Measurements from ENCODE around the gene COLEC11.

The COLEC11 gene

GRCh38 chr2:3625186-3625585, 30.3 kb downstream of the COLEC11 start:
- H3K4me1 ChIP-seq (ENCODE audit: control extremely low read depth in 1 of 4, control insufficient read depth in 4 of 4, insufficient read depth in 4 of 4, low read length in 3 of 4) = no peaks in the 10 kb centered on the region
- CTCF ChIA-PET = no interaction called here

GRCh38 chr2:3626118-3626811, 31.4 kb downstream of the COLEC11 start:
- ChIA-PET CTCF (no interaction called here), POLR2A (no interaction called here)
- no peaks in the 10 kb centered on the region for H3K36me3 ChIP-seq (ENCODE audit: control insufficient read depth in 4 of 4, insufficient read depth in 4 of 4, low read length in 3 of 4)
- no peak overlapping the region for H3K27ac ChIP-seq (ENCODE audit: insufficient read depth in 1 of 2, low read depth in 1 of 2, low read length in 2 of 2, poor library complexity in 1 of 2, severe bottlenecking in 2 of 2)
- DNase-seq = no peak
- WGBS (ENCODE audit: insufficient coverage) = 99% methylated on average over 7 of the region's 12 CpGs
- H3K9me3 ChIP-seq (ENCODE audit: control extremely low read depth in 1 of 5, control insufficient read depth in 4 of 5, insufficient read depth in 2 of 5, low read depth in 1 of 5, low read length in 4 of 5) = no peaks in the 10 kb centered on the region
- H3K4me3 ChIP-seq (ENCODE audit: control insufficient read depth in 1 of 7, extremely low read depth in 1 of 7, insufficient read depth in 4 of 7, low read depth in 2 of 7, low read length in 6 of 7) = no peak overlapping the region
- no peaks in the 10 kb centered on the region for H3K4me1 ChIP-seq (ENCODE audit: control extremely low read depth in 1 of 4, control insufficient read depth in 4 of 4, insufficient read depth in 4 of 4, low read length in 3 of 4)
- H3K27me3 ChIP-seq (replicated peaks in 2 of 5; ENCODE audit: control insufficient read depth in 4 of 5, insufficient read depth in 5 of 5, low read length in 4 of 5) = peaks cover 0 to 2% (median 0%) of the 10 kb centered on the region in 5 experiments

More at GRCh38 chr2:3625186-3625585, 30.3 kb downstream of the COLEC11 start:
- no peaks in the 10 kb centered on the region for H3K36me3 ChIP-seq (ENCODE audit: control insufficient read depth in 4 of 4, insufficient read depth in 4 of 4, low read length in 3 of 4)
- DNase-seq = no peak
- H3K27me3 ChIP-seq (replicated peaks in 2 of 5; ENCODE audit: control insufficient read depth in 4 of 5, insufficient read depth in 5 of 5, low read length in 4 of 5) = peaks cover 0 to 2% (median 0%) of the 10 kb centered on the region in 5 experiments
- H3K4me3 ChIP-seq (ENCODE audit: control insufficient read depth in 1 of 7, extremely low read depth in 1 of 7, insufficient read depth in 4 of 7, low read depth in 2 of 7, low read length in 6 of 7) = no peak overlapping the region
- POLR2A ChIA-PET = no interaction called here
- peaks cover 0 to 2% (median 0%) of the 10 kb centered on the region in 5 experiments for H3K9me3 ChIP-seq (ENCODE audit: control extremely low read depth in 1 of 5, control insufficient read depth in 4 of 5, insufficient read depth in 2 of 5, low read depth in 1 of 5, low read length in 4 of 5)
- no peak overlapping the region for H3K27ac ChIP-seq (ENCODE audit: insufficient read depth in 1 of 2, low read depth in 1 of 2, low read length in 2 of 2, poor library complexity in 1 of 2, severe bottlenecking in 2 of 2)
- WGBS (ENCODE audit: insufficient coverage) = 98% methylated on average over 6 of the region's 8 CpGs

GRCh38 chr2:3626812-3627499, 32.0 kb downstream of the COLEC11 start:
- CTCF ChIA-PET = no interaction called here
- 97% methylated on average over 24 of the region's 25 CpGs for WGBS (ENCODE audit: insufficient coverage)
- H3K27ac ChIP-seq (ENCODE audit: insufficient read depth in 1 of 2, low read depth in 1 of 2, low read length in 2 of 2, poor library complexity in 1 of 2, severe bottlenecking in 2 of 2) = no peak overlapping the region

GRCh38 chr2:3627500-3628100, 32.7 kb downstream of the COLEC11 start:
- H3K4me3 ChIP-seq (ENCODE audit: control insufficient read depth in 1 of 7, extremely low read depth in 1 of 7, insufficient read depth in 4 of 7, low read depth in 2 of 7, low read length in 6 of 7) = no peak overlapping the region
- DNase-seq = no peak
- H3K36me3 ChIP-seq (ENCODE audit: control insufficient read depth in 4 of 4, insufficient read depth in 4 of 4, low read length in 3 of 4) = no peaks in the 10 kb centered on the region
- H3K27ac ChIP-seq (ENCODE audit: insufficient read depth in 1 of 2, low read depth in 1 of 2, low read length in 2 of 2, poor library complexity in 1 of 2, severe bottlenecking in 2 of 2) = no peak overlapping the region
- ChIA-PET POLR2A (no interaction called here), CTCF (no interaction called here)
- H3K9me3 ChIP-seq (ENCODE audit: control extremely low read depth in 1 of 5, control insufficient read depth in 4 of 5, insufficient read depth in 2 of 5, low read depth in 1 of 5, low read length in 4 of 5) = no peaks in the 10 kb centered on the region
- 99% methylated on average over 19 of the region's 21 CpGs for WGBS (ENCODE audit: insufficient coverage)
- no peaks in the 10 kb centered on the region for H3K4me1 ChIP-seq (ENCODE audit: control extremely low read depth in 1 of 4, control insufficient read depth in 4 of 4, insufficient read depth in 4 of 4, low read length in 3 of 4)
- peaks cover 0 to 2% (median 0%) of the 10 kb centered on the region in 5 experiments for H3K27me3 ChIP-seq (replicated peaks in 2 of 5; ENCODE audit: control insufficient read depth in 4 of 5, insufficient read depth in 5 of 5, low read length in 4 of 5)

More at GRCh38 chr2:3626812-3627499, 32.0 kb downstream of the COLEC11 start:
- no peak for DNase-seq
- Histone ChIP-seq H3K4me3 (ENCODE audit: control insufficient read depth in 1 of 7, extremely low read depth in 1 of 7, insufficient read depth in 4 of 7, low read depth in 2 of 7, low read length in 6 of 7) (no peak overlapping the region), H3K4me1 (ENCODE audit: control extremely low read depth in 1 of 4, control insufficient read depth in 4 of 4, insufficient read depth in 4 of 4, low read length in 3 of 4) (no peaks in the 10 kb centered on the region), H3K27me3 (replicated peaks in 2 of 5; ENCODE audit: control insufficient read depth in 4 of 5, insufficient read depth in 5 of 5, low read length in 4 of 5) (peaks cover 0 to 2% (median 0%) of the 10 kb centered on the region in 5 experiments), H3K9me3 (ENCODE audit: control extremely low read depth in 1 of 5, control insufficient read depth in 4 of 5, insufficient read depth in 2 of 5, low read depth in 1 of 5, low read length in 4 of 5) (no peaks in the 10 kb centered on the region), H3K36me3 (ENCODE audit: control insufficient read depth in 4 of 4, insufficient read depth in 4 of 4, low read length in 3 of 4) (no peaks in the 10 kb centered on the region)
- POLR2A ChIA-PET = no interaction called here

GRCh38 chr2:3628241-3628679, 33.3 kb downstream of the COLEC11 start:
- Histone ChIP-seq H3K27me3 (replicated peaks in 2 of 5; ENCODE audit: control insufficient read depth in 4 of 5, insufficient read depth in 5 of 5, low read length in 4 of 5) (peaks cover 0 to 2% (median 0%) of the 10 kb centered on the region in 5 experiments), H3K27ac (ENCODE audit: insufficient read depth in 1 of 2, low read depth in 1 of 2, low read length in 2 of 2, poor library complexity in 1 of 2, severe bottlenecking in 2 of 2) (no peak overlapping the region), H3K9me3 (ENCODE audit: control extremely low read depth in 1 of 5, control insufficient read depth in 4 of 5, insufficient read depth in 2 of 5, low read depth in 1 of 5, low read length in 4 of 5) (no peaks in the 10 kb centered on the region), H3K4me1 (ENCODE audit: control extremely low read depth in 1 of 4, control insufficient read depth in 4 of 4, insufficient read depth in 4 of 4, low read length in 3 of 4) (no peaks in the 10 kb centered on the region), H3K36me3 (ENCODE audit: control insufficient read depth in 4 of 4, insufficient read depth in 4 of 4, low read length in 3 of 4) (no peaks in the 10 kb centered on the region), H3K4me3 (ENCODE audit: control insufficient read depth in 1 of 7, extremely low read depth in 1 of 7, insufficient read depth in 4 of 7, low read depth in 2 of 7, low read length in 6 of 7) (no peak overlapping the region)
- WGBS (ENCODE audit: insufficient coverage) = 93% methylated on average over 9 of the region's 10 CpGs
- CTCF ChIA-PET = interaction anchor here (1.5 kb wide), 1 partner anchor 22 kb away, joined by 5 read pairs; no protein-coding TSS in a partner anchor
- DNase-seq = no peak
- POLR2A ChIA-PET = no interaction called here

- POLR2A ChIA-PET = interaction anchor here (0.6 kb wide), 1 partner anchor 11 kb away, joined by 3 read pairs; no protein-coding TSS in a partner anchor
- DNase-seq = no peak
- H3K9me3 ChIP-seq (ENCODE audit: control extremely low read depth in 1 of 5, control insufficient read depth in 4 of 5, insufficient read depth in 2 of 5, low read depth in 1 of 5, low read length in 4 of 5) = no peaks in the 10 kb centered on the region
- H3K4me1 ChIP-seq (ENCODE audit: control extremely low read depth in 1 of 4, control insufficient read depth in 4 of 4, insufficient read depth in 4 of 4, low read length in 3 of 4) = no peaks in the 10 kb centered on the region
- peaks cover 0 to 2% (median 0%) of the 10 kb centered on the region in 5 experiments for H3K27me3 ChIP-seq (replicated peaks in 2 of 5; ENCODE audit: control insufficient read depth in 4 of 5, insufficient read depth in 5 of 5, low read length in 4 of 5)
- no peaks in the 10 kb centered on the region for H3K36me3 ChIP-seq (ENCODE audit: control insufficient read depth in 4 of 4, insufficient read depth in 4 of 4, low read length in 3 of 4)
- WGBS (ENCODE audit: insufficient coverage) = 67% methylated on average over 9 of the region's 12 CpGs
- H3K27ac ChIP-seq (ENCODE audit: insufficient read depth in 1 of 2, low read depth in 1 of 2, low read length in 2 of 2, poor library complexity in 1 of 2, severe bottlenecking in 2 of 2) = no peak overlapping the region
- CTCF ChIA-PET = interaction anchor here (1.5 kb wide), 1 partner anchor 21 kb away, joined by 5 read pairs; no protein-coding TSS in a partner anchor
- no peak overlapping the region for H3K4me3 ChIP-seq (ENCODE audit: control insufficient read depth in 1 of 7, extremely low read depth in 1 of 7, insufficient read depth in 4 of 7, low read depth in 2 of 7, low read length in 6 of 7)
Measured at GRCh38 chr2:3628800-3629199, 33.9 kb downstream of the COLEC11 start.

- Histone ChIP-seq H3K36me3 (ENCODE audit: control insufficient read depth in 4 of 4, insufficient read depth in 4 of 4, low read length in 3 of 4) (no peaks in the 10 kb centered on the region), H3K4me3 (ENCODE audit: control insufficient read depth in 1 of 7, extremely low read depth in 1 of 7, insufficient read depth in 4 of 7, low read depth in 2 of 7, low read length in 6 of 7) (no peak overlapping the region), H3K27ac (ENCODE audit: insufficient read depth in 1 of 2, low read depth in 1 of 2, low read length in 2 of 2, poor library complexity in 1 of 2, severe bottlenecking in 2 of 2) (no peak overlapping the region), H3K4me1 (ENCODE audit: control extremely low read depth in 1 of 4, control insufficient read depth in 4 of 4, insufficient read depth in 4 of 4, low read length in 3 of 4) (no peaks in the 10 kb centered on the region), H3K27me3 (replicated peaks in 2 of 5; ENCODE audit: control insufficient read depth in 4 of 5, insufficient read depth in 5 of 5, low read length in 4 of 5) (peaks cover 0 to 2% (median 0%) of the 10 kb centered on the region in 5 experiments), H3K9me3 (ENCODE audit: control extremely low read depth in 1 of 5, control insufficient read depth in 4 of 5, insufficient read depth in 2 of 5, low read depth in 1 of 5, low read length in 4 of 5) (no peaks in the 10 kb centered on the region)
- POLR2A ChIA-PET = no interaction called here
- 97% methylated on average over 3 of the region's 7 CpGs for WGBS (ENCODE audit: insufficient coverage)
- CTCF ChIA-PET = no interaction called here
- no peak for DNase-seq
Measured at GRCh38 chr2:3630631-3631030, 35.7 kb downstream of the COLEC11 start.
